HCT116 (cell line): ENCODE data around the gene PCCA.

ENCODE experiments used
- CBX3 ChIP-seq: IDR thresholded peaks from 2 replicates; pipeline ENCODE4 v1.6.1; 2012; ENCODE audit warnings: low read depth
- EGR1 ChIP-seq: IDR thresholded peaks from 2 replicates; pipeline ENCODE4 v1.6.1; 2012; ENCODE audit warnings: low read depth
- EZH2 ChIP-seq: fragments of 200-600 bp; sonication (generic); IDR thresholded peaks from 2 replicates; pipeline ENCODE4 v1.6.1; 2017; ENCODE audit warnings: antibody characterized with exemption, mixed run types
- JUND ChIP-seq: IDR thresholded peaks from 2 replicates; pipeline ENCODE4 v1.6.1; 2012
- POLR2A ChIP-seq: IDR thresholded peaks from 2 replicates; pipeline ENCODE4 v1.7.0; 2011; ENCODE audit warnings: borderline replicate concordance; ENCODE audit not compliant: insufficient read depth, insufficient read length; ENCODE audit errors: extremely low read depth
- POLR2AphosphoS5 ChIP-seq: IDR thresholded peaks from 2 replicates; pipeline ENCODE4 v1.6.1; 2011; ENCODE audit warnings: mild to moderate bottlenecking, low read depth, low read length, moderate library complexity
- SIN3A ChIP-seq: IDR thresholded peaks from 2 replicates; pipeline ENCODE4 v1.6.1; 2012; ENCODE audit warnings: low read depth
- SP1 ChIP-seq: IDR thresholded peaks from 2 replicates; pipeline ENCODE4 v1.6.1; 2012; ENCODE audit warnings: low read depth
- YY1 ChIP-seq: IDR thresholded peaks from 2 replicates; pipeline ENCODE4 v1.6.1; 2011; ENCODE audit warnings: low read length, low read depth, moderate library complexity, mild to moderate bottlenecking; ENCODE audit not compliant: insufficient replicate concordance; ENCODE audit errors: extremely low read depth
- ZFX ChIP-seq: fragments of 450-650 bp; IDR thresholded peaks from 2 replicates; pipeline ENCODE4 v1.6.1; 2017
- TF ChIP-seq, protein P1 (sequence below): IDR thresholded peaks from 2 replicates; pipeline ENCODE4 v1.6.1; 2012; ENCODE audit warnings: low read depth
- TF ChIP-seq, protein P2 (sequence below), 3 experiments: fragments of 200-600 bp in 1 of 3; sonication (generic) in 1 of 3; IDR thresholded peaks in 2 of 3; conservative IDR thresholded peaks in 1 of 3; 2 replicates each; pipeline ENCODE4 v1.5.1; 2012 to 2017; ENCODE audit warnings: low read depth in 2 of 3, low read length in 2 of 3, antibody characterized with exemption in 1 of 3, borderline replicate concordance in 1 of 3, control low read depth in 1 of 3, mild to moderate bottlenecking in 1 of 3, mixed read lengths in 1 of 3, mixed run types in 1 of 3, moderate library complexity in 1 of 3; ENCODE audit not compliant: insufficient read depth in 1 of 3
- TF ChIP-seq, protein P3 (sequence below): IDR thresholded peaks from 2 replicates; pipeline ENCODE4 v1.6.1; 2012
- TF ChIP-seq, protein P4 (sequence below): IDR thresholded peaks from 2 replicates; pipeline ENCODE4 v1.6.1; 2011; ENCODE audit warnings: mild to moderate bottlenecking, low read length, moderate library complexity; ENCODE audit not compliant: insufficient replicate concordance; ENCODE audit errors: extremely low read depth

DNA sequence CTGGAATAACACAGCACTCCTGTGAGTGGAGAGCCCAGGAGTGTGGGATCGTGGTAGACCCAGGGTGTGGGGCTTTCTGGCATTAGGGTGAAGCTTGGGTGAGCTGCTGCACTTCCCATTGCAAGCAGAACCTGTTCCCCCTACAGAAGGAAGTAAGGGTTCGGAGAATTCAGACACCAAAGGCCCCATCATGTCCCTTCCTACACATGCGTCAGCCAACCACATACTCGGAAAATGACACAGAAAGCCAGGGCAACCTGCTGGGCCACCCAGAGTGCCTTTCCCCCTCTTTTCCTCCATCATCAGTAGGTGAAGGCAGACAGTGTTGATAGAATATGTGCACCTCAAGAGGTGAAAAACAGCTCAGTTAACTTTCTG, 456.8 kb downstream of the PCCA start:
- no peak for TF ChIP-seq POLR2A
- TF ChIP-seq, protein P1, sequence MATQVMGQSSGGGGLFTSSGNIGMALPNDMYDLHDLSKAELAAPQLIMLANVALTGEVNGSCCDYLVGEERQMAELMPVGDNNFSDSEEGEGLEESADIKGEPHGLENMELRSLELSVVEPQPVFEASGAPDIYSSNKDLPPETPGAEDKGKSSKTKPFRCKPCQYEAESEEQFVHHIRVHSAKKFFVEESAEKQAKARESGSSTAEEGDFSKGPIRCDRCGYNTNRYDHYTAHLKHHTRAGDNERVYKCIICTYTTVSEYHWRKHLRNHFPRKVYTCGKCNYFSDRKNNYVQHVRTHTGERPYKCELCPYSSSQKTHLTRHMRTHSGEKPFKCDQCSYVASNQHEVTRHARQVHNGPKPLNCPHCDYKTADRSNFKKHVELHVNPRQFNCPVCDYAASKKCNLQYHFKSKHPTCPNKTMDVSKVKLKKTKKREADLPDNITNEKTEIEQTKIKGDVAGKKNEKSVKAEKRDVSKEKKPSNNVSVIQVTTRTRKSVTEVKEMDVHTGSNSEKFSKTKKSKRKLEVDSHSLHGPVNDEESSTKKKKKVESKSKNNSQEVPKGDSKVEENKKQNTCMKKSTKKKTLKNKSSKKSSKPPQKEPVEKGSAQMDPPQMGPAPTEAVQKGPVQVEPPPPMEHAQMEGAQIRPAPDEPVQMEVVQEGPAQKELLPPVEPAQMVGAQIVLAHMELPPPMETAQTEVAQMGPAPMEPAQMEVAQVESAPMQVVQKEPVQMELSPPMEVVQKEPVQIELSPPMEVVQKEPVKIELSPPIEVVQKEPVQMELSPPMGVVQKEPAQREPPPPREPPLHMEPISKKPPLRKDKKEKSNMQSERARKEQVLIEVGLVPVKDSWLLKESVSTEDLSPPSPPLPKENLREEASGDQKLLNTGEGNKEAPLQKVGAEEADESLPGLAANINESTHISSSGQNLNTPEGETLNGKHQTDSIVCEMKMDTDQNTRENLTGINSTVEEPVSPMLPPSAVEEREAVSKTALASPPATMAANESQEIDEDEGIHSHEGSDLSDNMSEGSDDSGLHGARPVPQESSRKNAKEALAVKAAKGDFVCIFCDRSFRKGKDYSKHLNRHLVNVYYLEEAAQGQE, result no peak
- TF ChIP-seq YY1, result no peak
- no peak for TF ChIP-seq POLR2AphosphoS5
- TF ChIP-seq JUND, result no peak
- TF ChIP-seq, protein P2, sequence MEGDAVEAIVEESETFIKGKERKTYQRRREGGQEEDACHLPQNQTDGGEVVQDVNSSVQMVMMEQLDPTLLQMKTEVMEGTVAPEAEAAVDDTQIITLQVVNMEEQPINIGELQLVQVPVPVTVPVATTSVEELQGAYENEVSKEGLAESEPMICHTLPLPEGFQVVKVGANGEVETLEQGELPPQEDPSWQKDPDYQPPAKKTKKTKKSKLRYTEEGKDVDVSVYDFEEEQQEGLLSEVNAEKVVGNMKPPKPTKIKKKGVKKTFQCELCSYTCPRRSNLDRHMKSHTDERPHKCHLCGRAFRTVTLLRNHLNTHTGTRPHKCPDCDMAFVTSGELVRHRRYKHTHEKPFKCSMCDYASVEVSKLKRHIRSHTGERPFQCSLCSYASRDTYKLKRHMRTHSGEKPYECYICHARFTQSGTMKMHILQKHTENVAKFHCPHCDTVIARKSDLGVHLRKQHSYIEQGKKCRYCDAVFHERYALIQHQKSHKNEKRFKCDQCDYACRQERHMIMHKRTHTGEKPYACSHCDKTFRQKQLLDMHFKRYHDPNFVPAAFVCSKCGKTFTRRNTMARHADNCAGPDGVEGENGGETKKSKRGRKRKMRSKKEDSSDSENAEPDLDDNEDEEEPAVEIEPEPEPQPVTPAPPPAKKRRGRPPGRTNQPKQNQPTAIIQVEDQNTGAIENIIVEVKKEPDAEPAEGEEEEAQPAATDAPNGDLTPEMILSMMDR (IDR thresholded peaks at IDR 0.05 in 2 of 3, conservative IDR thresholded peaks at IDR 0.05 in 1 of 3; ENCODE audit: borderline replicate concordance in 1 of 3, insufficient read depth in 1 of 3, low read depth in 2 of 3, low read length in 2 of 3), result no peak
- TF ChIP-seq ZFX, result no peak
- TF ChIP-seq, protein P3, sequence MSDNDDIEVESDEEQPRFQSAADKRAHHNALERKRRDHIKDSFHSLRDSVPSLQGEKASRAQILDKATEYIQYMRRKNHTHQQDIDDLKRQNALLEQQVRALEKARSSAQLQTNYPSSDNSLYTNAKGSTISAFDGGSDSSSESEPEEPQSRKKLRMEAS, result no peak
- no peak for TF ChIP-seq EGR1
- no peak for TF ChIP-seq EZH2
- TF ChIP-seq, protein P4, sequence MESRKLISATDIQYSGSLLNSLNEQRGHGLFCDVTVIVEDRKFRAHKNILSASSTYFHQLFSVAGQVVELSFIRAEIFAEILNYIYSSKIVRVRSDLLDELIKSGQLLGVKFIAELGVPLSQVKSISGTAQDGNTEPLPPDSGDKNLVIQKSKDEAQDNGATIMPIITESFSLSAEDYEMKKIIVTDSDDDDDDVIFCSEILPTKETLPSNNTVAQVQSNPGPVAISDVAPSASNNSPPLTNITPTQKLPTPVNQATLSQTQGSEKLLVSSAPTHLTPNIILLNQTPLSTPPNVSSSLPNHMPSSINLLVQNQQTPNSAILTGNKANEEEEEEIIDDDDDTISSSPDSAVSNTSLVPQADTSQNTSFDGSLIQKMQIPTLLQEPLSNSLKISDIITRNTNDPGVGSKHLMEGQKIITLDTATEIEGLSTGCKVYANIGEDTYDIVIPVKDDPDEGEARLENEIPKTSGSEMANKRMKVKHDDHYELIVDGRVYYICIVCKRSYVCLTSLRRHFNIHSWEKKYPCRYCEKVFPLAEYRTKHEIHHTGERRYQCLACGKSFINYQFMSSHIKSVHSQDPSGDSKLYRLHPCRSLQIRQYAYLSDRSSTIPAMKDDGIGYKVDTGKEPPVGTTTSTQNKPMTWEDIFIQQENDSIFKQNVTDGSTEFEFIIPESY, result no peak
- TF ChIP-seq SIN3A, result no peak
- TF ChIP-seq SP1, result no peak
- TF ChIP-seq CBX3, result no peak
